Retinal pigment epithelial cell (primary cell): Measurements from ENCODE around the gene MBD5.

Experiments
- DNase-seq: peaks from one replicate; pipeline ENCODE4 v3.0.0-alpha.2; 2010; ENCODE audit warnings: low read depth
- H3K4me3 ChIP-seq: 2 replicates; pipeline ENCODE4 v1.5.1; 2011; ENCODE audit warnings: mild to moderate bottlenecking, low read length, control low read depth, moderate library complexity
- CTCF ChIP-seq: conservative IDR thresholded peaks from 2 replicates; pipeline ENCODE4 v1.5.1; 2011; ENCODE audit warnings: low read depth, low read length, control low read depth, inconsistent platforms

The MBD5 gene

GRCh38 chr2:148013876-148014275 lies 7.0 kb upstream of the MBD5 start:
- H3K4me3 ChIP-seq: no peak overlapping the region
- TF ChIP-seq CTCF: no peak
- DNase-seq: no peak

- TF ChIP-seq CTCF: no peak
- H3K4me3 ChIP-seq: no peak overlapping the region
- DNase-seq: no peak
Measured at GRCh38 chr2:148014616-148015015, 6.3 kb upstream of the MBD5 start.

- H3K4me3 ChIP-seq: peak within 1 kb of the TSS; percentile 79
- peak; percentile 65 for TF ChIP-seq CTCF
- DNase-seq: peak; percentile 99
Measured at GRCh38 chr2:148020111-148021058, 506 bp upstream of the MBD5 start, which contains the start of gene ORC4. ORC4 (minus strand) TSS chr2:148020737; CDS start chr2:147975958, 44,779 bp downstream.

GRCh38 chr2:148021886-148022285 lies 995 bp downstream of the MBD5 start:
- peak overlapping the region; percentile 79 for H3K4me3 ChIP-seq
- no peak for DNase-seq
- TF ChIP-seq CTCF: no peak

- no peak for DNase-seq
- no peak for TF ChIP-seq CTCF
- H3K4me3 ChIP-seq: peak overlapping the region; percentile 79
Measured at GRCh38 chr2:148022351-148022750, 1.5 kb downstream of the MBD5 start.

GRCh38 chr2:148022882-148023281 lies 2.0 kb downstream of the MBD5 start:
- TF ChIP-seq CTCF: no peak
- no peak for DNase-seq
- H3K4me3 ChIP-seq: peak overlapping the region; percentile 79

GRCh38 chr2:148023861-148024260 lies 3.0 kb downstream of the MBD5 start:
- H3K4me3 ChIP-seq: no peak overlapping the region
- no peak for TF ChIP-seq CTCF
- no peak for DNase-seq
